Vagina (tissue), 2 donors: ENCODE measurements around the gene INHBA. TPM values are rescaled to one million over a fixed set of nuclear protein-coding genes. Genes with fewer than 3 reads are reported as not detected.

ENCODE experiments used
- DNase-seq, 2 donors: peaks; one replicate each; pipeline ENCODE4 v3.0.0-alpha.2; 2017; ENCODE audit errors: extremely low spot score in 2 of 2
- H3K27ac ChIP-seq: fragments of 200-600 bp; sonication (generic); one replicate; pipeline ENCODE4 v1.5.1; 2019
- H3K27me3 ChIP-seq: fragments of 200-600 bp; sonication (generic); one replicate; pipeline ENCODE4 v1.5.1; 2019
- H3K36me3 ChIP-seq, 2 donors: fragments of 200-600 bp; sonication (generic); one replicate each; pipeline ENCODE4 v1.5.1; 2017 to 2019
- H3K4me1 ChIP-seq: fragments of 200-600 bp; sonication (generic); one replicate; pipeline ENCODE4 v1.5.1; 2019
- H3K4me3 ChIP-seq, 2 donors: fragments of 200-600 bp; sonication (generic); 1 replicate in 1 of 2; 2 replicates in 1 of 2; pipeline ENCODE4 v1.5.1; 2016 to 2019
- H3K9me3 ChIP-seq: fragments of 200-600 bp; sonication (generic); one replicate; pipeline ENCODE4 v1.5.1; 2019
- CTCF ChIP-seq, 3 experiments: fragments of 450-650 bp in 2 of 3; fragments of 200-600 bp in 1 of 3; sonication (generic) in 1 of 3; IDR thresholded peaks; one replicate each; pipeline ENCODE4 v1.5.1; 2017 to 2019; ENCODE audit warnings: antibody characterized with exemption in 3 of 3, mild to moderate bottlenecking in 2 of 3, moderate library complexity in 2 of 3
- POLR2A ChIP-seq, 2 donors: fragments of 450-650 bp; IDR thresholded peaks; one replicate each; pipeline ENCODE4 v1.6.1; 2017; ENCODE audit warnings: antibody characterized with exemption in 2 of 2, mild to moderate bottlenecking in 2 of 2, moderate library complexity in 2 of 2
- POLR2AphosphoS5 ChIP-seq, 2 donors: sonication (generic); formaldehyde crosslinking; IDR thresholded peaks; one replicate each; pipeline ENCODE4 v1.9.0; 2017; ENCODE audit warnings: antibody characterized with exemption in 2 of 2, mild to moderate bottlenecking in 2 of 2, low read depth in 1 of 2; ENCODE audit not compliant: insufficient read depth in 1 of 2
- intact Hi-C: fragments of 100-400 bp; cut with DNase I; formaldehyde crosslinking; loops from one replicate; pipeline ENCODE4 v1.15.1; 2023
- total RNA-seq: library from RNA; depleted of rRNA; stranded (reverse); fragments of >200 nt; gene quantifications from one replicate; pipeline ENCODE4 v1.2.3, GENCODE V29; 2016

Gene INHBA
- total RNA-seq, 1 donor from 2014 or later = 2.2 TPM

- Histone ChIP-seq H3K4me1 (no peaks in the 10 kb centered on the region), H3K4me3 (no peak overlapping the region), H3K36me3 (no peaks in the 10 kb centered on the region), H3K27me3 (no peaks in the 10 kb centered on the region), H3K27ac (no peak overlapping the region), H3K9me3 (no peaks in the 10 kb centered on the region)
- TF ChIP-seq POLR2AphosphoS5 (IDR thresholded peaks at IDR 0.05; ENCODE audit: insufficient read depth in 1 of 2, low read depth in 1 of 2) = no peak
- no peak for TF ChIP-seq POLR2A (IDR thresholded peaks at IDR 0.05)
- no peak for TF ChIP-seq CTCF (IDR thresholded peaks at IDR 0.05)
- intact Hi-C loops = no loop called here
- DNase-seq = no peak
Measured at GRCh38 chr7:41729059-41729458, 26.2 kb upstream of the INHBA start.

- Histone ChIP-seq H3K27me3 (no peaks in the 10 kb centered on the region), H3K9me3 (no peaks in the 10 kb centered on the region), H3K36me3 (no peaks in the 10 kb centered on the region), H3K27ac (no peak overlapping the region), H3K4me1 (no peaks in the 10 kb centered on the region), H3K4me3 (no peak overlapping the region)
- TF ChIP-seq POLR2A (IDR thresholded peaks at IDR 0.05) (no peak), CTCF (IDR thresholded peaks at IDR 0.05) (no peak), POLR2AphosphoS5 (IDR thresholded peaks at IDR 0.05; ENCODE audit: insufficient read depth in 1 of 2, low read depth in 1 of 2) (no peak)
- DNase-seq = no peak
- intact Hi-C loops = no loop called here
Measured at GRCh38 chr7:41725013-41725412, 22.1 kb upstream of the INHBA start.

GRCh38 chr7:41720886-41721285 is 18.0 kb upstream of the INHBA start:
- DNase-seq = no peak
- Histone ChIP-seq H3K4me1 (no peaks in the 10 kb centered on the region), H3K36me3 (no peaks in the 10 kb centered on the region), H3K27ac (no peak overlapping the region), H3K27me3 (no peaks in the 10 kb centered on the region), H3K4me3 (no peak overlapping the region), H3K9me3 (no peaks in the 10 kb centered on the region)
- intact Hi-C loops = no loop called here
- TF ChIP-seq CTCF (IDR thresholded peaks at IDR 0.05) (no peak), POLR2A (IDR thresholded peaks at IDR 0.05) (no peak), POLR2AphosphoS5 (IDR thresholded peaks at IDR 0.05; ENCODE audit: insufficient read depth in 1 of 2, low read depth in 1 of 2) (no peak)

GRCh38 chr7:41720046-41720445 is 17.2 kb upstream of the INHBA start:
- no peak for DNase-seq
- H3K27me3 ChIP-seq = no peaks in the 10 kb centered on the region
- no peaks in the 10 kb centered on the region for H3K4me1 ChIP-seq
- intact Hi-C loops = no loop called here
- no peaks in the 10 kb centered on the region for H3K9me3 ChIP-seq
- H3K36me3 ChIP-seq = no peaks in the 10 kb centered on the region
- H3K4me3 ChIP-seq = no peak overlapping the region
- H3K27ac ChIP-seq = no peak overlapping the region
- TF ChIP-seq CTCF (IDR thresholded peaks at IDR 0.05) = no peak
- TF ChIP-seq POLR2AphosphoS5 (IDR thresholded peaks at IDR 0.05; ENCODE audit: insufficient read depth in 1 of 2, low read depth in 1 of 2) = no peak
- no peak for TF ChIP-seq POLR2A (IDR thresholded peaks at IDR 0.05)

- no peaks in the 10 kb centered on the region for H3K36me3 ChIP-seq
- no peak overlapping the region for H3K27ac ChIP-seq
- H3K4me1 ChIP-seq = no peaks in the 10 kb centered on the region
- H3K27me3 ChIP-seq = no peaks in the 10 kb centered on the region
- no peak for DNase-seq
- intact Hi-C loops = no loop called here
- no peaks in the 10 kb centered on the region for H3K9me3 ChIP-seq
- no peak overlapping the region for H3K4me3 ChIP-seq
- no peak for TF ChIP-seq CTCF (IDR thresholded peaks at IDR 0.05)
- TF ChIP-seq POLR2AphosphoS5 (IDR thresholded peaks at IDR 0.05; ENCODE audit: insufficient read depth in 1 of 2, low read depth in 1 of 2) = no peak
- TF ChIP-seq POLR2A (IDR thresholded peaks at IDR 0.05) = no peak
Measured at GRCh38 chr7:41716691-41717090, 13.8 kb upstream of the INHBA start.
